Measurements from ENCODE around the gene FAM83D. TPM values are rescaled to one million over a fixed set of nuclear protein-coding genes. Genes with fewer than 3 reads are reported as not detected.

The FAM83D gene, protein sequence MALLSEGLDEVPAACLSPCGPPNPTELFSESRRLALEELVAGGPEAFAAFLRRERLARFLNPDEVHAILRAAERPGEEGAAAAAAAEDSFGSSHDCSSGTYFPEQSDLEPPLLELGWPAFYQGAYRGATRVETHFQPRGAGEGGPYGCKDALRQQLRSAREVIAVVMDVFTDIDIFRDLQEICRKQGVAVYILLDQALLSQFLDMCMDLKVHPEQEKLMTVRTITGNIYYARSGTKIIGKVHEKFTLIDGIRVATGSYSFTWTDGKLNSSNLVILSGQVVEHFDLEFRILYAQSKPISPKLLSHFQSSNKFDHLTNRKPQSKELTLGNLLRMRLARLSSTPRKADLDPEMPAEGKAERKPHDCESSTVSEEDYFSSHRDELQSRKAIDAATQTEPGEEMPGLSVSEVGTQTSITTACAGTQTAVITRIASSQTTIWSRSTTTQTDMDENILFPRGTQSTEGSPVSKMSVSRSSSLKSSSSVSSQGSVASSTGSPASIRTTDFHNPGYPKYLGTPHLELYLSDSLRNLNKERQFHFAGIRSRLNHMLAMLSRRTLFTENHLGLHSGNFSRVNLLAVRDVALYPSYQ
- total RNA-seq (1 to 10 TPM; 1.8 to 1.9 TPM), total RNA-seq (0.61 to 26.8 (median 2.3) reads per million in 172 experiments)
- polyA plus RNA-seq (2013, experiment 1 of 2) = 0.90 TPM
- 1.4 TPM for polyA plus RNA-seq (2013, experiment 2 of 2)

DNA sequence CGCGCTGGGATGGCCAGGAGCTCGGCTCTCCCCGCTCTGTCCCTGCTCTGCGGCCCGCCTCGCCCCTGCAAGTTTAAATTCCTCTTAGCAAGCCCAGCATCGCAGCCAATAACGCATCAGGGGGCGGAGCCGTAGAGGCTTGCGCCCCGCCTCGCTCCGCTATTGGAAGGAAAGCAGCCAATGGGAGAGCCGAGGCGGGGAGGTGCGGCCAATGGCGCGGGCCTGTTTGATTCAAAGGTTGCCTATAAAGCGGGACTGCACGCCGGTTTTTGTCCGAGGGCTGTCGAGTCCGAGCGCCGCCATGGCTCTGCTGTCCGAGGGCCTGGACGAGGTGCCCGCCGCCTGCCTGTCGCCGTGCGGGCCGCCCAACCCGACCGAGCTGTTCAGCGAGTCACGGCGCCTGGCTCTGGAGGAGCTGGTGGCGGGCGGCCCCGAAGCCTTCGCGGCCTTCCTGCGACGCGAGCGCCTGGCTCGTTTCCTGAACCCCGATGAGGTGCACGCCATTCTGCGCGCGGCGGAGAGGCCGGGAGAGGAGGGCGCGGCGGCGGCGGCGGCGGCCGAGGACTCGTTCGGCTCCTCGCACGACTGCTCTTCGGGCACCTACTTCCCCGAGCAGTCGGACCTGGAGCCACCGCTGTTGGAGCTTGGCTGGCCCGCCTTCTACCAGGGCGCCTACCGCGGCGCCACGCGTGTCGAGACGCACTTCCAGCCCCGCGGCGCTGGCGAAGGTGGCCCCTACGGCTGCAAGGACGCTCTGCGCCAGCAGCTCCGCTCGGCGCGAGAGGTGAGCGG is at the start of gene FAM83D:
Gene FAM83D (plus strand): TSS at position 276 of the 792 bp plus-strand sequence. CDS start 26 bp downstream, at position 302.
- H3K4me1 ChIP-seq (ENCODE audit: insufficient read depth, low read length) = peaks cover 37% of the 10 kb centered on the region
- H3K4me1 Mint-ChIP-seq (ENCODE audit: low read depth) = peaks cover 31% of the 10 kb centered on the region
- DNase-seq = peak; percentile 83 to 97 (median 90)
- no peaks in the 10 kb centered on the region for H3K36me3 ChIP-seq (ENCODE audit: insufficient read depth, low read length)
- TF ChIP-seq, protein P1, sequence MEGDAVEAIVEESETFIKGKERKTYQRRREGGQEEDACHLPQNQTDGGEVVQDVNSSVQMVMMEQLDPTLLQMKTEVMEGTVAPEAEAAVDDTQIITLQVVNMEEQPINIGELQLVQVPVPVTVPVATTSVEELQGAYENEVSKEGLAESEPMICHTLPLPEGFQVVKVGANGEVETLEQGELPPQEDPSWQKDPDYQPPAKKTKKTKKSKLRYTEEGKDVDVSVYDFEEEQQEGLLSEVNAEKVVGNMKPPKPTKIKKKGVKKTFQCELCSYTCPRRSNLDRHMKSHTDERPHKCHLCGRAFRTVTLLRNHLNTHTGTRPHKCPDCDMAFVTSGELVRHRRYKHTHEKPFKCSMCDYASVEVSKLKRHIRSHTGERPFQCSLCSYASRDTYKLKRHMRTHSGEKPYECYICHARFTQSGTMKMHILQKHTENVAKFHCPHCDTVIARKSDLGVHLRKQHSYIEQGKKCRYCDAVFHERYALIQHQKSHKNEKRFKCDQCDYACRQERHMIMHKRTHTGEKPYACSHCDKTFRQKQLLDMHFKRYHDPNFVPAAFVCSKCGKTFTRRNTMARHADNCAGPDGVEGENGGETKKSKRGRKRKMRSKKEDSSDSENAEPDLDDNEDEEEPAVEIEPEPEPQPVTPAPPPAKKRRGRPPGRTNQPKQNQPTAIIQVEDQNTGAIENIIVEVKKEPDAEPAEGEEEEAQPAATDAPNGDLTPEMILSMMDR (IDR thresholded peaks at IDR 0.05) = peak; percentile 43
- peaks cover 19% of the 10 kb centered on the region for H3K36me3 Mint-ChIP-seq (ENCODE audit: low read depth)
- H3K27me3 Mint-ChIP-seq = no peaks in the 10 kb centered on the region
- H3K4me3 Mint-ChIP-seq = peak within 1 kb of the TSS; percentile 90
- H3K27me3 ChIP-seq (ENCODE audit: control insufficient read depth in 1 of 2, insufficient read depth in 2 of 2, low read length in 2 of 2) = no peaks in the 10 kb centered on the region
- peak; percentile 95 for ATAC-seq (ENCODE audit: poor library complexity)
- peak within 1 kb of the TSS in 1 of 2 donors; percentile 7 for H3K27ac ChIP-seq (ENCODE audit: low read depth in 1 of 2, low read length in 2 of 2)
- H3K4me3 ChIP-seq (ENCODE audit: low read length) = peak within 1 kb of the TSS; percentile 74
- intact Hi-C loops (cut with DNase I, micrococcal nuclease) = loop anchor here (1.0 to 2.0 kb wide), 3 partner anchors 36 to 178 kb away; partner anchors contain the start of genes DHX35 (in 2 of the 2) and ACTR5 (in 1 of the 2)
- no peaks in the 10 kb centered on the region for H3K9me3 ChIP-seq (ENCODE audit: control insufficient read depth in 1 of 2, insufficient read depth in 1 of 2, low read length in 2 of 2)
- POLR2A ChIA-PET = interaction anchor here (1.0 to 3.2 kb wide), 3 partner anchors 26 to 178 kb away, joined by 3 to 38 read pairs (median 3); partner anchors contain the start of genes ACTR5 and DHX35
- CTCF ChIA-PET = interaction anchor here (0.7 to 1.5 kb wide), 13 partner anchors 10 to 491 kb away, joined by 3 to 25 read pairs (median 4); partner anchors contain the start of genes ACTR5, DHX35, PPP1R16B and SNHG17
- H3K9me3 Mint-ChIP-seq = no peaks in the 10 kb centered on the region
- peak within 1 kb of the TSS; percentile 76 for H3K27ac Mint-ChIP-seq

- POLR2A ChIA-PET = no interaction called here
- H3K27me3 Mint-ChIP-seq = no peaks in the 10 kb centered on the region
- H3K4me1 ChIP-seq (ENCODE audit: insufficient read depth, low read length) = peaks cover 68% of the 10 kb centered on the region
Measured at GRCh38 chr20:38877483-38877882, 48.7 kb upstream of the FAM83D start.

More at GRCh38 chr20:38877483-38877882, 48.7 kb upstream of the FAM83D start:
- no peak overlapping the region for H3K4me3 ChIP-seq (ENCODE audit: low read length)
- TF ChIP-seq, protein P1 (IDR thresholded peaks at IDR 0.05) = no peak
- Mint-ChIP-seq H3K4me3 (no peak overlapping the region), H3K4me1 (ENCODE audit: low read depth) (peaks cover 99% of the 10 kb centered on the region), H3K27ac (peak overlapping the region; percentile 89), H3K36me3 (ENCODE audit: low read depth) (peaks cover 8% of the 10 kb centered on the region), H3K9me3 (no peaks in the 10 kb centered on the region)
- intact Hi-C loops (cut with DNase I, micrococcal nuclease) = no loop called here
- CTCF ChIA-PET = interaction anchor here (3.3 kb wide), 1 partner anchor 15 kb away, joined by 9 read pairs; no protein-coding TSS in a partner anchor
- H3K27me3 ChIP-seq (ENCODE audit: control insufficient read depth in 1 of 2, insufficient read depth in 2 of 2, low read length in 2 of 2) = no peaks in the 10 kb centered on the region
- no peak overlapping the region for H3K27ac ChIP-seq (ENCODE audit: low read depth in 1 of 2, low read length in 2 of 2)
- no peak for ATAC-seq (ENCODE audit: poor library complexity)
- DNase-seq = no peak
- H3K36me3 ChIP-seq (ENCODE audit: insufficient read depth, low read length) = peaks cover under 1% of the 10 kb centered on the region
- no peaks in the 10 kb centered on the region for H3K9me3 ChIP-seq (ENCODE audit: control insufficient read depth in 1 of 2, insufficient read depth in 1 of 2, low read length in 2 of 2)
